H9 (cell line): ENCODE data around the gene SPCS1. TPM values are rescaled to one million over a fixed set of nuclear protein-coding genes. Genes with fewer than 3 reads are reported as not detected.

Experiments used
- DNase-seq: peaks from one replicate; pipeline ENCODE4 v3.0.0-alpha.2; 2017
- H2AFZ ChIP-seq: one replicate; pipeline ENCODE4 v1.6.1; 2013; ENCODE audit warnings: mild to moderate bottlenecking, low read length, control low read depth, moderate library complexity
- H2AK5ac ChIP-seq: 2 replicates; pipeline ENCODE4 v1.6.1; 2013; ENCODE audit warnings: low read length, control low read depth, mixed read lengths; ENCODE audit not compliant: insufficient read length
- H2BK120ac ChIP-seq: one replicate; pipeline ENCODE4 v1.6.1; 2013; ENCODE audit warnings: low read depth, mild to moderate bottlenecking, low read length, control low read depth, inconsistent platforms; ENCODE audit not compliant: poor library complexity, severe bottlenecking
- H2BK12ac ChIP-seq: 2 replicates; pipeline ENCODE4 v1.6.1; 2013; ENCODE audit warnings: low read length, control low read depth, mixed read lengths, low read depth; ENCODE audit not compliant: insufficient read length
- H2BK15ac ChIP-seq: 2 replicates; pipeline ENCODE4 v1.6.1; 2013; ENCODE audit warnings: low read depth, low read length, control low read depth
- H2BK20ac ChIP-seq: one replicate; pipeline ENCODE4 v1.6.1; 2013; ENCODE audit warnings: low read depth, mild to moderate bottlenecking, low read length, control low read depth, inconsistent platforms; ENCODE audit not compliant: poor library complexity, severe bottlenecking
- H2BK5ac ChIP-seq: 2 replicates; pipeline ENCODE4 v1.6.1; 2013; ENCODE audit warnings: low read length, control low read depth, mixed read lengths; ENCODE audit not compliant: insufficient read length
- H3K14ac ChIP-seq: 2 replicates; pipeline ENCODE4 v1.6.1; 2013; ENCODE audit warnings: low read length, control low read depth; ENCODE audit not compliant: insufficient read depth
- H3K18ac ChIP-seq: 2 replicates; pipeline ENCODE4 v1.6.1; 2013; ENCODE audit warnings: low read depth, mild to moderate bottlenecking, mixed read lengths, low read length, control low read depth; ENCODE audit not compliant: insufficient read length
- H3K23ac ChIP-seq: 2 replicates; pipeline ENCODE4 v1.6.1; 2013; ENCODE audit warnings: low read length, control low read depth, mixed read lengths, low read depth; ENCODE audit not compliant: insufficient read length
- H3K23me2 ChIP-seq: 2 replicates; pipeline ENCODE4 v1.6.1; 2013; ENCODE audit warnings: low read depth, mild to moderate bottlenecking, mixed read lengths, low read length, control low read depth; ENCODE audit not compliant: insufficient read length, poor library complexity, severe bottlenecking
- H3K27ac ChIP-seq: 2 replicates; pipeline ENCODE4 v1.5.1; 2013; ENCODE audit warnings: low read length, control low read depth, mixed read lengths, low read depth; ENCODE audit not compliant: insufficient read length
- H3K27me3 ChIP-seq: 2 replicates; pipeline ENCODE4 v1.6.1; 2013; ENCODE audit warnings: low read length, control low read depth, inconsistent platforms; ENCODE audit not compliant: insufficient read depth
- H3K4ac ChIP-seq: 2 replicates; pipeline ENCODE4 v1.6.1; 2013; ENCODE audit warnings: low read depth, mild to moderate bottlenecking, control low read depth, inconsistent platforms, low read length, moderate library complexity
- H3K4me1 ChIP-seq: 2 replicates; pipeline ENCODE4 v1.6.1; 2013; ENCODE audit warnings: low read length, control low read depth, inconsistent platforms; ENCODE audit not compliant: insufficient read depth
- H3K4me2 ChIP-seq: 2 replicates; pipeline ENCODE4 v1.6.1; 2013; ENCODE audit warnings: low read length, control low read depth, mixed read lengths; ENCODE audit not compliant: insufficient read length, insufficient read depth
- H3K56ac ChIP-seq: 2 replicates; pipeline ENCODE4 v1.6.1; 2013; ENCODE audit warnings: low read depth, mild to moderate bottlenecking, mixed read lengths, low read length, control low read depth; ENCODE audit not compliant: insufficient read length
- H3K79me1 ChIP-seq: 2 replicates; pipeline ENCODE4 v1.6.1; 2013; ENCODE audit warnings: low read depth, mild to moderate bottlenecking, moderate library complexity, low read length, control low read depth, inconsistent platforms; ENCODE audit not compliant: insufficient read depth, poor library complexity, severe bottlenecking
- H3K79me2 ChIP-seq: 2 replicates; pipeline ENCODE4 v1.6.1; 2013; ENCODE audit warnings: low read length, control low read depth, inconsistent platforms; ENCODE audit not compliant: insufficient read depth
- H3K9ac ChIP-seq: 2 replicates; pipeline ENCODE4 v1.6.1; 2013; ENCODE audit warnings: low read length, control low read depth, mixed read lengths; ENCODE audit not compliant: insufficient read length; ENCODE audit errors: extremely low read depth
- H3K9me3 ChIP-seq: one replicate; pipeline ENCODE4 v1.6.1; 2013; ENCODE audit warnings: low read depth, low read length, inconsistent platforms; ENCODE audit not compliant: control insufficient read depth
- H3T11ph ChIP-seq: one replicate; pipeline ENCODE4 v1.6.1; 2013; ENCODE audit warnings: mild to moderate bottlenecking, low read length, control low read depth, inconsistent platforms
- H4K20me1 ChIP-seq: one replicate; pipeline ENCODE4 v1.6.1; 2013; ENCODE audit not compliant: control insufficient read depth, insufficient read length, insufficient read depth
- H4K5ac ChIP-seq: 2 replicates; pipeline ENCODE4 v1.6.1; 2013; ENCODE audit warnings: low read depth, mild to moderate bottlenecking, mixed read lengths, low read length, control low read depth; ENCODE audit not compliant: insufficient read length
- H4K8ac ChIP-seq: replicated peaks from 2 replicates; pipeline ENCODE4 v1.6.1; 2013; ENCODE audit warnings: low read length, control low read depth, mixed read lengths, low read depth; ENCODE audit not compliant: insufficient read length
- H4K91ac ChIP-seq: 2 replicates; pipeline ENCODE4 v1.6.1; 2013; ENCODE audit warnings: low read depth, mild to moderate bottlenecking, moderate library complexity, mixed read lengths, low read length, control low read depth; ENCODE audit not compliant: insufficient read length
- H3K27ac Mint-ChIP-seq, 3 experiments: 2 replicates in 2 of 3; 3 replicates in 1 of 3; pipeline ENCODE4 v1.8.0; 2020 to 2021; ENCODE audit warnings: mixed read lengths in 3 of 3, mild to moderate bottlenecking in 1 of 3, moderate library complexity in 1 of 3
- H3K27me3 Mint-ChIP-seq: 2 replicates; pipeline ENCODE4 v1.8.0; 2021; ENCODE audit warnings: low read depth, mild to moderate bottlenecking, moderate library complexity, mixed read lengths
- H3K36me3 Mint-ChIP-seq, 3 experiments: 2 replicates in 2 of 3; 3 replicates in 1 of 3; pipeline ENCODE4 v1.8.0; 2020 to 2021; ENCODE audit warnings: low read depth in 3 of 3, mixed read lengths in 3 of 3; ENCODE audit not compliant: insufficient read depth in 1 of 3
- H3K4me1 Mint-ChIP-seq, 2 experiments: 2 replicates each; pipeline ENCODE4 v1.8.0; 2020; ENCODE audit warnings: mixed read lengths in 2 of 2
- H3K4me3 Mint-ChIP-seq, 2 experiments: 2 replicates in 1 of 2; 3 replicates in 1 of 2; pipeline ENCODE4 v1.8.0; 2020 to 2021; ENCODE audit warnings: mild to moderate bottlenecking in 2 of 2, mixed read lengths in 2 of 2, moderate library complexity in 1 of 2
- H3K9me3 Mint-ChIP-seq, 2 experiments: 2 replicates in 1 of 2; 3 replicates in 1 of 2; pipeline ENCODE4 v1.8.0; 2020; ENCODE audit warnings: mild to moderate bottlenecking in 2 of 2, mixed read lengths in 2 of 2, moderate library complexity in 1 of 2
- CTCF ChIP-seq: fragments of 200-600 bp; sonication (generic); conservative IDR thresholded peaks from 3 replicates; pipeline ENCODE4 v1.8.0; 2021; ENCODE audit warnings: antibody characterized with exemption, mild to moderate bottlenecking
- WGBS: extraction: QIAGEN DNeasy Blood & Tissue Kit; methylation state at CpG from one replicate; pipeline ENCODE4 v1.1.7; 2013; ENCODE audit warnings: missing lambda C conversion rate, low lambda C conversion rate, mixed read lengths; ENCODE audit not compliant: insufficient read length; ENCODE audit errors: extremely low coverage; 5-methylcytosine and 5-hydroxymethylcytosine counted together
- total RNA-seq: library from RNA; stranded (reverse); gene quantifications from 2 replicates; pipeline ENCODE4 v1.2.1, GENCODE V29; 2021

The SPCS1 gene
- total RNA-seq, 1 experiment from 2014 or later = 106 TPM

- Histone ChIP-seq H2BK120ac (no peak overlapping the region), H3K4me2 (no peak overlapping the region), H3K79me1 (no peaks in the 10 kb centered on the region), H2BK15ac (no peak overlapping the region), H4K5ac (no peak overlapping the region), H3K4me1 (no peaks in the 10 kb centered on the region), H3K4ac (no peak overlapping the region), H3K18ac (no peak overlapping the region), H3K14ac (no peak overlapping the region), H3K27me3 (no peaks in the 10 kb centered on the region), H2BK12ac (no peak overlapping the region), H4K8ac (no peak overlapping the region), H2AK5ac (no peak overlapping the region), H2AFZ (no peak overlapping the region), H2BK5ac (no peak overlapping the region), H4K20me1 (no peaks in the 10 kb centered on the region), H3K56ac (no peak overlapping the region), H3K79me2 (no peaks in the 10 kb centered on the region), H3K23me2 (no peaks in the 10 kb centered on the region), H2BK20ac (no peak overlapping the region), H3T11ph (no peak overlapping the region), H3K9ac (no peak overlapping the region), H3K9me3 (no peaks in the 10 kb centered on the region), H3K23ac (no peak overlapping the region), H4K91ac (no peak overlapping the region), H3K27ac (no peak overlapping the region)
- H3K27me3 Mint-ChIP-seq = no peaks in the 10 kb centered on the region
- H3K36me3 Mint-ChIP-seq = peaks cover 34 to 83% (median 81%) of the 10 kb centered on the region in 3 experiments; a peak in 6 of 7 replicates
- H3K4me3 Mint-ChIP-seq = no peak overlapping the region
- DNase-seq = no peak
- no CpG with 5 or more reads among the region's 1 CpG for WGBS
- no peak overlapping the region for H3K27ac Mint-ChIP-seq
- H3K9me3 Mint-ChIP-seq = no peaks in the 10 kb centered on the region; a peak in 1 of 5 replicates
- no peak for TF ChIP-seq CTCF
- no peaks in the 10 kb centered on the region for H3K4me1 Mint-ChIP-seq
These were observed 33.8 kb downstream of the SPCS1 start for GRCh38 chr3:52739730-52740129.
